Natural killer cell (primary cell): Measurements from ENCODE around the gene ARID1B. TPM values are rescaled to one million over a fixed set of nuclear protein-coding genes. Genes with fewer than 3 reads are reported as not detected.

Source experiments
- ATAC-seq, 3 donors: fragments of 150-1000 bp in 2 of 3; fragments of 200-7000 bp in 1 of 3; cut with Tn5 transposase; 1 replicate in 1 of 3; 2 replicates in 2 of 3; pipeline ENCODE4 v1.10.0; 2021; ENCODE audit warnings: mild to moderate bottlenecking in 2 of 3, moderate library complexity in 2 of 3
- DNase-seq, 2 donors: peaks; one replicate each; pipeline versions ENCODE4 v3.0.0 to v3.0.0-alpha.2; 2013 to 2021; ENCODE audit warnings: mixed read lengths in 1 of 2
- H3K27ac ChIP-seq: one replicate; pipeline ENCODE4 v1.5.1; 2013; ENCODE audit warnings: mild to moderate bottlenecking, low read length
- H3K27me3 ChIP-seq: one replicate; pipeline ENCODE4 v1.6.1; 2013; ENCODE audit warnings: low read length; ENCODE audit not compliant: control insufficient read depth, insufficient read depth
- H3K36me3 ChIP-seq: one replicate; pipeline ENCODE4 v1.6.1; 2013; ENCODE audit warnings: low read length; ENCODE audit not compliant: control insufficient read depth, insufficient read depth
- H3K4me1 ChIP-seq: one replicate; pipeline ENCODE4 v1.6.1; 2013; ENCODE audit warnings: low read length; ENCODE audit not compliant: control insufficient read depth, insufficient read depth
- H3K4me3 ChIP-seq: one replicate; pipeline ENCODE4 v1.5.1; 2013; ENCODE audit warnings: low read length
- H3K9me3 ChIP-seq: one replicate; pipeline ENCODE4 v1.6.1; 2013; ENCODE audit warnings: low read length; ENCODE audit not compliant: control insufficient read depth, insufficient read depth
- H3K27ac Mint-ChIP-seq, 2 donors: one replicate each; pipeline ENCODE4 v1.8.0; 2022; ENCODE audit warnings: mild to moderate bottlenecking in 2 of 2, mixed read lengths in 2 of 2, moderate library complexity in 1 of 2
- H3K27me3 Mint-ChIP-seq, 2 donors: one replicate each; pipeline ENCODE4 v1.8.0; 2022; ENCODE audit warnings: low read depth in 2 of 2, mixed read lengths in 2 of 2
- H3K36me3 Mint-ChIP-seq: one replicate; pipeline ENCODE4 v1.8.0; 2022; ENCODE audit warnings: mixed read lengths
- H3K4me1 Mint-ChIP-seq, 2 donors: one replicate each; pipeline ENCODE4 v1.8.0; 2022; ENCODE audit warnings: mixed read lengths in 2 of 2
- H3K4me3 Mint-ChIP-seq: one replicate; pipeline ENCODE4 v1.8.0; 2022; ENCODE audit warnings: mild to moderate bottlenecking, moderate library complexity, mixed read lengths
- H3K9me3 Mint-ChIP-seq, 2 donors: one replicate each; pipeline ENCODE4 v1.8.0; 2022; ENCODE audit warnings: mixed read lengths in 2 of 2
- CTCF ChIP-seq: fragments of 200-600 bp; IDR thresholded peaks from one replicate; pipeline ENCODE4 v1.8.0; 2022; ENCODE audit warnings: antibody characterized with exemption
- WGBS: methylation state at CpG from one replicate; pipeline ENCODE4 v1.1.7; 2013; ENCODE audit warnings: missing lambda C conversion rate; ENCODE audit not compliant: insufficient coverage; 5-methylcytosine and 5-hydroxymethylcytosine counted together
- intact Hi-C: fragments of 100-400 bp; cut with micrococcal nuclease; formaldehyde crosslinking; loops from one replicate; pipeline ENCODE4 v1.14.2; 2022
- total RNA-seq, 4 donors: library from RNA; stranded (reverse); fragments of 120-200 nt in 1 of 4; gene quantifications; one replicate each; pipeline versions ENCODE4 v1.2.3 to v1.2.4, GENCODE V29; 2013 to 2022

ARID1B gene
- total RNA-seq, 3 donors from 2014 or later (not counting 1 experiment from before 2014, with no cell fraction given), result 180 to 201 (median 189) TPM

GRCh38 chr6:156752666-156753301, 24.4 kb upstream of the ARID1B start:
- H3K4me1 ChIP-seq, result no peaks in the 10 kb centered on the region
- no peaks in the 10 kb centered on the region for H3K9me3 ChIP-seq
- 63% methylated on average over 9 of the region's 10 CpGs for WGBS
- Mint-ChIP-seq H3K27me3 (peaks cover 5 to 9% of the 10 kb centered on the region in 2 donors), H3K4me1 (no peaks in the 10 kb centered on the region), H3K9me3 (no peaks in the 10 kb centered on the region), H3K36me3 (no peaks in the 10 kb centered on the region), H3K27ac (no peak overlapping the region), H3K4me3 (no peak overlapping the region)
- H3K4me3 ChIP-seq, result no peak overlapping the region
- intact Hi-C loops, result no loop called here
- H3K27ac ChIP-seq, result no peak overlapping the region
- H3K27me3 ChIP-seq, result no peaks in the 10 kb centered on the region
- ATAC-seq (no peak), DNase-seq (no peak)
- TF ChIP-seq CTCF, result no peak
- H3K36me3 ChIP-seq, result no peaks in the 10 kb centered on the region

DNA sequence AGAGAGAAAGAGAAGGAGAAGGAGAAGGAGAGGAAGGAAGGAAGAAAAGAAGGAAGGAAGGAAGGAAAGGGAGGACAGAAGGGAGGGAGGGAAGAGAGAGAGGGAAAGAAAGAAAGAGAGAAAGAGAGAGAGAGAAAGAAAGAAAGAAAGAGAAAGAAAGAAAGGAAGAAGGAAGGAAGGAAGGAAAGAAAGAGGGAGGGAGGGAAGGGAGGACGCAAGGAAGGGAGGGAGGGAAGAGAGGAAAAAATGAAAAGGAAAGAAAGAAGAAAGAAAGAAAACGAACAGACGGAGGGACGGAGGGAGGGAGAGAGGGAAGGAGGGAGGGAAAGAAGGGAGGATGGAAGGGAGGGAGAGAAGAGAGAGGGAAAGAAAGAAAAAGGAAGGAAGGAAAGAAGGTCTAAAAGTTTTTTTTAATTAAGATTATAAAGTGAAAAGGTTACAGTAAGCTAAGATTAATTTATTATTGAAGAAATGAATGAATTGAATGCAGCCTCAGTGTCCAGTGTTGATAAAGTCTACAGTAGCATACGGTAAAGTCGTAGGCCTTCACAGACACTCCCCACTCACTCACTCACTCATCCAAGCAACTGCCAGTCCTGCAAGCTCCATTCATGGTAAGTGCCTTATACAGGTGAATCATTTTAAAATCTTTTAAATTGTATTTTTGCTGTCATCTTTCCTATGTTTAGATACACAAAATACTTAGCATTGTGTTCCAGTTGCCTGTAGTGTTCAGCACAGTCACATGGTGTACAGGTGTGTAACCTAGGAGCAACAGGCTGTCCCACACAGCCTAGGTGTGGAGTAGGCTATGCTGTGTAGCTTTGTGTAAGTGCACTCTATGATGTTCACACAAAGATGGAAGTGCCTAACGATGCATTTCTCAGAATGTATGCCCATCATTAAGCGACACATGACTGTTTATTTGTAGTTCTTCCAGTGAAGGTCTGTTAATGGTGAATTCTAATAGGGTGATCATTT, 20.3 kb upstream of the ARID1B start:
- H3K4me1 ChIP-seq, result no peaks in the 10 kb centered on the region
- H3K27ac ChIP-seq, result no peak overlapping the region
- Mint-ChIP-seq H3K27ac (no peak overlapping the region), H3K27me3 (no peaks in the 10 kb centered on the region), H3K4me1 (no peaks in the 10 kb centered on the region), H3K4me3 (no peak overlapping the region), H3K9me3 (no peaks in the 10 kb centered on the region), H3K36me3 (no peaks in the 10 kb centered on the region)
- no peaks in the 10 kb centered on the region for H3K27me3 ChIP-seq
- H3K9me3 ChIP-seq, result no peaks in the 10 kb centered on the region
- ATAC-seq, result no peak
- DNase-seq, result no peak
- intact Hi-C loops, result no loop called here
- WGBS, result 96% methylated on average over 6 of the region's 8 CpGs
- H3K36me3 ChIP-seq, result no peaks in the 10 kb centered on the region
- H3K4me3 ChIP-seq, result no peak overlapping the region
- TF ChIP-seq CTCF, result no peak

DNA sequence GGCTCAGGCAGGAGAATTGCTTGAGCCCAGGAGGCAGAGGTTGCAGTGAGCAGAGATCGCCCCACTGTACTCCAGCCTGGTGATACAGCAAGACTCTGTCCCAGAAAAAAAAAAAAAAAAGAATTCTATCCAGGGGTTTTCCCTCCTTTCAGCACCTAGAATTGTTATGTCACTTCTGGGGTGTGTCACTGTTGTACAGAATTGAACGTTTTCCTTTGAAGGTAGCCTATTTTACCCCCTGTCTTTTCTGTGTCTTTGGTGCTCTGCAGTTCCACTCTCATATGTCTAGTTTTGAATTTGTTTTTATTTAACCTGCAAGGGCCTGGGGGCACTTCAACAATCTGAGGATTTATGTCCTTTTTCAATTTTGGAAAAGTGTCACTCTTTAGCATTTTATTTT, 19.3 kb upstream of the ARID1B start:
- no peak overlapping the region for H3K4me3 Mint-ChIP-seq
- no peak for DNase-seq
- H3K4me1 Mint-ChIP-seq, result no peaks in the 10 kb centered on the region
- no peaks in the 10 kb centered on the region for H3K36me3 Mint-ChIP-seq
- intact Hi-C loops, result no loop called here
- no peaks in the 10 kb centered on the region for H3K27me3 Mint-ChIP-seq
- H3K36me3 ChIP-seq, result no peaks in the 10 kb centered on the region
- no peaks in the 10 kb centered on the region for H3K9me3 Mint-ChIP-seq
- no peaks in the 10 kb centered on the region for H3K27me3 ChIP-seq
- ATAC-seq, result no peak
- no peaks in the 10 kb centered on the region for H3K9me3 ChIP-seq
- H3K27ac ChIP-seq, result no peak overlapping the region
- H3K4me1 ChIP-seq, result no peaks in the 10 kb centered on the region
- H3K27ac Mint-ChIP-seq, result no peak overlapping the region
- no peak overlapping the region for H3K4me3 ChIP-seq
- 100% methylated on average over 1 of the region's 2 CpGs for WGBS
- TF ChIP-seq CTCF, result no peak
